ENCODE measurements around the gene RDM1. TPM values are rescaled to one million over a fixed set of nuclear protein-coding genes. Genes with fewer than 3 reads are reported as not detected.

Gene RDM1
- total and polyA plus RNA-seq, 2 of the 4 experiments (the other 2 are of a cell fraction), result 0.18 TPM; not detected in 1

DNA sequence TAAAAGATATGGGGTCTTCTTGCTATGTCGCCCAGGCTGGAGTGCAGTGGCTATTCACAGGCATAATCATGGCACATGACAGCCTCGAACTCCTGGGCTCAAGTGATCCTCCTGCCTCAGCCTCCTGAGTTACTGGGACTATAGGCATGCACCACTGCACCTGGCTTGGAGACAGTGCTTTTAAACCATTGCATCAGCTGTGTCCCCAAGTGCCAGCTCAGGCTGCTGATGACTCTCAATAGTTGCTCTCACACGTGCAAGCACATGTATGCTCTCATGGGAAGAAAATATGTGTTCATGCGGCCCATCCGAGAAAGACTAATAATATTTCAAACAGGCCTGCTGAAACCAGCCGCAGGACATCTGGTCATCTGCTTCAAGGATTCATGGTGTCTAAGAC lies 42.0 kb upstream of the RDM1 start:
- intact Hi-C loops (cut with micrococcal nuclease) (no loop called here), dilution Hi-C loops (cut with HindIII; ENCODE audit: low sequenced_read_pairs, unreplicated experiment) (no loop called here), in situ Hi-C loops (cut with MboI; ENCODE audit: low sequenced_read_pairs) (loop anchor here (5.0 kb wide), 1 partner anchor 175 kb away; no protein-coding TSS in a partner anchor)
- H4K8ac ChIP-seq (ENCODE audit: low read depth in 2 of 2, low read length in 2 of 2), result no peak overlapping the region
- no peak overlapping the region for H4K5ac ChIP-seq (ENCODE audit: low read depth, low read length)
- no TSS peak for BruUV-seq (replicated peaks)
- ChIA-PET CTCF (no interaction called here), POLR2A (ENCODE audit: unreplicated experiment) (no interaction called here)
- H3K18ac ChIP-seq (ENCODE audit: low read depth, low read length), result no peak overlapping the region
- no peak overlapping the region for H2BK20ac ChIP-seq (ENCODE audit: low read depth, low read length)
- H2AFZ ChIP-seq (replicated peaks; ENCODE audit: low read length, poor library complexity), result no peak overlapping the region
- H3K9ac ChIP-seq (ENCODE audit: low read depth, low read length), result no peak overlapping the region
- H3K23ac ChIP-seq (ENCODE audit: low read depth, low read length), result no peak overlapping the region
- H2BK5ac ChIP-seq (ENCODE audit: low read depth, low read length, poor library complexity, severe bottlenecking), result no peak overlapping the region
- H3K56ac ChIP-seq (ENCODE audit: extremely low read depth, insufficient read depth, low read length), result no peak overlapping the region
- H3K4ac ChIP-seq (ENCODE audit: low read depth, low read length), result no peak overlapping the region
- H2BK120ac ChIP-seq (ENCODE audit: low read depth, low read length), result no peak overlapping the region
- no peak overlapping the region for H3K4me3 ChIP-seq (ENCODE audit: insufficient read depth, low read depth, low read length)
- H3K9me3 ChIP-seq (ENCODE audit: control insufficient read depth, insufficient read depth, low read length), result no peaks in the 10 kb centered on the region
- 62% methylated on average over 3 of the region's 6 CpGs; no CpG with 5 or more reads in 1 of the 2 experiments for WGBS, 2 experiments (ENCODE audit: extremely low coverage in 2 of 2, insufficient read length in 1 of 2)
- peaks cover 3% of the 10 kb centered on the region; the same call in 1 of the 2 replicates for H3K27me3 ChIP-seq (ENCODE audit: control insufficient read depth, insufficient read depth, low read length)
- ATAC-seq (ENCODE audit: low read depth) (no peak), DNase-seq (no peak)
- H3K79me1 ChIP-seq (ENCODE audit: low read depth in 1 of 2, low read length in 2 of 2), result no peaks in the 10 kb centered on the region
- no peak overlapping the region for H2AK5ac ChIP-seq (ENCODE audit: low read depth, low read length)
- H3K14ac ChIP-seq (replicated peaks; ENCODE audit: low read depth, low read length), result no peak overlapping the region
- H3K9me1 ChIP-seq (ENCODE audit: insufficient read depth, low read length), result no peaks in the 10 kb centered on the region; the same call in 1 of the 2 replicates
- no peak overlapping the region for H2AK9ac ChIP-seq (replicated peaks; ENCODE audit: low read depth, low read length, poor library complexity)
- TF ChIP-seq NFE2L2 (IDR thresholded peaks at IDR 0.05; ENCODE audit: low read depth, low read length), result no peak
- no peak for TF ChIP-seq RAD21 (IDR thresholded peaks at IDR 0.05; ENCODE audit: low read length)
- TF ChIP-seq MXI1 (IDR thresholded peaks at IDR 0.05; ENCODE audit: borderline replicate concordance, low read depth, low read length), result no peak
- no peak for TF ChIP-seq FOS (IDR thresholded peaks at IDR 0.05; ENCODE audit: low read depth, low read length)
- no peak for TF ChIP-seq SMC3 (IDR thresholded peaks at IDR 0.05; ENCODE audit: low read depth, low read length)
- no peak for TF ChIP-seq CEBPB (IDR thresholded peaks at IDR 0.05; ENCODE audit: low read depth, low read length)
- no peak for TF ChIP-seq MAZ (IDR thresholded peaks at IDR 0.05; ENCODE audit: borderline replicate concordance, low read depth, low read length)
- no peak overlapping the region for H3K4me2 ChIP-seq (ENCODE audit: low read depth, low read length)
- no peaks in the 10 kb centered on the region for H3K36me3 ChIP-seq (ENCODE audit: control insufficient read depth, insufficient read depth, low read length)
- H2BK15ac ChIP-seq (ENCODE audit: low read depth, low read length), result no peak overlapping the region
- H4K20me1 ChIP-seq (ENCODE audit: insufficient read depth, low read length), result no peaks in the 10 kb centered on the region
- H3K27ac ChIP-seq (ENCODE audit: insufficient read depth, low read length), result no peak overlapping the region
- H4K91ac ChIP-seq (ENCODE audit: insufficient read depth, low read depth, low read length), result no peak overlapping the region
- peaks cover 6% of the 10 kb centered on the region for H3K4me1 ChIP-seq (ENCODE audit: control insufficient read depth, insufficient read depth, low read length)
